Skeletal muscle satellite cell (primary cell): ENCODE results near the gene GTF2B. TPM values are rescaled to one million over a fixed set of nuclear protein-coding genes. Genes with fewer than 3 reads are reported as not detected.
A peak's percentile ranks its signal among the peaks of the same experiment; 100 is the strongest.
"Not testable (repeated sequence)": the region's sequence is repeated elsewhere in the genome, so short reads cannot be mapped to it uniquely, and the experiment has no call there.

Experiments
- H3K27me3 ChIP-seq: 2 replicates; pipeline ENCODE4 v1.7.0; 2013; ENCODE audit warnings: low read length; ENCODE audit not compliant: control insufficient read depth, insufficient read depth
- H3K36me3 ChIP-seq: 2 replicates; pipeline ENCODE4 v1.7.0; 2013; ENCODE audit warnings: mild to moderate bottlenecking, control low read depth, low read length; ENCODE audit not compliant: insufficient read depth
- H3K4me1 ChIP-seq: 2 replicates; pipeline ENCODE4 v1.7.0; 2013; ENCODE audit warnings: low read length; ENCODE audit not compliant: control insufficient read depth, insufficient read depth
- H3K4me2 ChIP-seq: 2 replicates; pipeline ENCODE4 v1.7.0; 2013; ENCODE audit warnings: mild to moderate bottlenecking, low read length
- H3K4me3 ChIP-seq: 2 replicates; pipeline ENCODE4 v1.7.0; 2013; ENCODE audit warnings: low read length
- H3K9ac ChIP-seq: 2 replicates; pipeline ENCODE4 v1.7.0; 2013; ENCODE audit warnings: mild to moderate bottlenecking, low read depth, low read length, moderate library complexity
- H3K9me3 ChIP-seq: replicated peaks from 2 replicates; pipeline ENCODE4 v1.7.0; 2013; ENCODE audit warnings: mild to moderate bottlenecking, control low read depth, low read length
- total RNA-seq: library from RNA; depleted of rRNA; stranded (reverse); fragments of >200 nt; gene quantifications from 2 replicates; pipeline ENCODE4 v1.2.3, GENCODE V29; 2012; rRNA removed

GTF2B gene
- total RNA-seq: 38.5 and 40.4 TPM in 2 replicates

- Histone ChIP-seq H3K9ac (peak within 1 kb of the TSS; percentile 92), H3K4me3 (peak within 1 kb of the TSS; percentile 87), H3K4me1 (peaks cover 12% of the 10 kb centered on the region), H3K9me3 (no peaks in the 10 kb centered on the region), H3K4me2 (peak within 1 kb of the TSS; percentile 96), H3K27me3 (no peaks in the 10 kb centered on the region), H3K36me3 (peaks cover 9% of the 10 kb centered on the region)
These were observed at the start of gene GTF2B for GRCh38 chr1:88891318-88891950. Gene GTF2B, minus strand, starts transcription at chr1:88891567. Its CDS starts 68 bp downstream, at chr1:88891499.

GRCh38 chr1:88938528-88938927 lies 47.2 kb upstream of the GTF2B start:
- not testable (repeated sequence) for H3K4me3 ChIP-seq, H3K27me3 ChIP-seq, H3K9ac ChIP-seq, H3K4me2 ChIP-seq, H3K4me1 ChIP-seq, H3K9me3 ChIP-seq
- peaks cover 29% of the 10 kb centered on the region for H3K36me3 ChIP-seq

GRCh38 chr1:88936760-88937342 lies 45.5 kb upstream of the GTF2B start:
- no peak overlapping the region for H3K9ac ChIP-seq
- H3K9me3 ChIP-seq: no peaks in the 10 kb centered on the region
- H3K4me3 ChIP-seq: no peak overlapping the region
- H3K36me3 ChIP-seq: peaks cover 27% of the 10 kb centered on the region
- H3K4me1 ChIP-seq: no peaks in the 10 kb centered on the region
- no peak overlapping the region for H3K4me2 ChIP-seq
- H3K27me3 ChIP-seq: no peaks in the 10 kb centered on the region

GRCh38 chr1:88936223-88936523 lies 44.8 kb upstream of the GTF2B start:
- no peaks in the 10 kb centered on the region for H3K9me3 ChIP-seq
- no peak overlapping the region for H3K4me3 ChIP-seq
- H3K36me3 ChIP-seq: peaks cover 22% of the 10 kb centered on the region
- no peak overlapping the region for H3K4me2 ChIP-seq
- no peaks in the 10 kb centered on the region for H3K27me3 ChIP-seq
- no peak overlapping the region for H3K9ac ChIP-seq
- no peaks in the 10 kb centered on the region for H3K4me1 ChIP-seq

GRCh38 chr1:88935522-88936222 lies 44.3 kb upstream of the GTF2B start:
- no peak overlapping the region for H3K4me3 ChIP-seq
- peaks cover 20% of the 10 kb centered on the region for H3K36me3 ChIP-seq
- H3K9ac ChIP-seq: no peak overlapping the region
- no peaks in the 10 kb centered on the region for H3K4me1 ChIP-seq
- H3K27me3 ChIP-seq: no peaks in the 10 kb centered on the region
- H3K9me3 ChIP-seq: no peaks in the 10 kb centered on the region
- no peak overlapping the region for H3K4me2 ChIP-seq

GRCh38 chr1:88930176-88930575 lies 38.8 kb upstream of the GTF2B start:
- H3K4me2 ChIP-seq, H3K36me3 ChIP-seq, H3K4me3 ChIP-seq, H3K4me1 ChIP-seq, H3K27me3 ChIP-seq, H3K9ac ChIP-seq, H3K9me3 ChIP-seq: not testable (repeated sequence)

- Histone ChIP-seq H3K27me3 (no peaks in the 10 kb centered on the region), H3K4me2 (no peak overlapping the region), H3K9me3 (no peaks in the 10 kb centered on the region), H3K36me3 (peaks cover 14% of the 10 kb centered on the region), H3K4me1 (no peaks in the 10 kb centered on the region), H3K9ac (no peak overlapping the region), H3K4me3 (no peak overlapping the region)
These were observed 31.9 kb upstream of the GTF2B start for GRCh38 chr1:88923224-88923623.

- no peaks in the 10 kb centered on the region for H3K9me3 ChIP-seq
- no peak overlapping the region for H3K4me3 ChIP-seq
- H3K36me3 ChIP-seq: peaks cover 14% of the 10 kb centered on the region
- H3K4me1 ChIP-seq: no peaks in the 10 kb centered on the region
- H3K9ac ChIP-seq: no peak overlapping the region
- H3K4me2 ChIP-seq: no peak overlapping the region
- H3K27me3 ChIP-seq: no peaks in the 10 kb centered on the region
These were observed 30.8 kb upstream of the GTF2B start for GRCh38 chr1:88922214-88922613.

GRCh38 chr1:88920845-88921244 lies 29.5 kb upstream of the GTF2B start:
- Histone ChIP-seq H3K36me3 (peaks cover 14% of the 10 kb centered on the region), H3K4me3 (no peak overlapping the region), H3K9me3 (no peaks in the 10 kb centered on the region), H3K27me3 (no peaks in the 10 kb centered on the region), H3K4me2 (no peak overlapping the region), H3K4me1 (no peaks in the 10 kb centered on the region), H3K9ac (no peak overlapping the region)

- peaks cover 6% of the 10 kb centered on the region for H3K36me3 ChIP-seq
- no peaks in the 10 kb centered on the region for H3K27me3 ChIP-seq
- H3K9ac ChIP-seq: no peak overlapping the region
- H3K4me2 ChIP-seq: no peak overlapping the region
- no peaks in the 10 kb centered on the region for H3K9me3 ChIP-seq
- no peaks in the 10 kb centered on the region for H3K4me1 ChIP-seq
- no peak overlapping the region for H3K4me3 ChIP-seq
These were observed 26.1 kb upstream of the GTF2B start for GRCh38 chr1:88917321-88918025.

GRCh38 chr1:88916883-88917282 lies 25.5 kb upstream of the GTF2B start:
- Histone ChIP-seq H3K27me3 (no peaks in the 10 kb centered on the region), H3K4me2 (no peak overlapping the region), H3K4me3 (no peak overlapping the region), H3K4me1 (no peaks in the 10 kb centered on the region), H3K36me3 (peaks cover 6% of the 10 kb centered on the region), H3K9ac (no peak overlapping the region), H3K9me3 (no peaks in the 10 kb centered on the region)
